ENCODE results near the gene UPB1.

DNA sequence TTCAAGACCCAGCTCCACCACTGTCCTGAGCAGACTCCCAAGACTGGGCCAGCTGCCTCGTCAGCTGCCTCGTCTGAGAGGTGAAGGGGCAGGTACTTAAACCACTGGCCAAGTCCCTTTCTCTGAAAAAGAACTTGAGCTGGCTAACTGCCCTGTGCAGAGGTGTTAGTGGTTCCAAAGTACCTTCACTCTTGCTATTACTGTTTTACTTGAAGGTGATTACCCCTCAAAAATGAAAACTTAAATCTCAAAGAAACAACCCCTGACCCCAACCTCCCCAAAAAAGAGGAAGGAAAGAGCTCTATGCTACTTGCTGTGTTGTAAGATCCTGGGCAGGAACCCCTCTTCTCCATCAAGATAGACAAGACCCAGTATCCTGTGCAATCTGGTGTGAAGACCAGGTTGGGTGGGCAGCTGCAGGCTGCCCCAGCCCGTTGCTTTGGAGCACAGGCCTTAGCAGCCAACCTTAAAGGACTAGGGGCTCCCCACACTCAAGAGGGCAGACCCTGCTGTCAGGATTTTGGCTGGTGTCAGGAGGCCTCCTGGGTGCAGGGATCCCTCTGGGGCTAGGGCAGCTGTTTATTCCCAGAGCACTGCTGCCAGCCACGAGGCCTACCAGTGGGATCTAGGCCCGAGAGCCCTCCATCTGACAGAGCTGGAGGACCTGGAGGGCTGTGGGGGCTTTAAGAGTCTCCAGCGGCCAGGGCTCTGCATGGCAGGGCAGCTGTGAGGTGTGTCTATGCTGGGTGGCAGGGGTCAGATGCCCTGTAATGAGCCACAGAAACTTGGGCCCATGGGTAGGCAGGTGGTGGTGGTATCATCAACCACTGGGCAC, 46.8 kb downstream of the UPB1 start:
- TF ChIP-seq POLR2A (IDR thresholded peaks at IDR 0.05) = no peak
- TF ChIP-seq, protein P1, sequence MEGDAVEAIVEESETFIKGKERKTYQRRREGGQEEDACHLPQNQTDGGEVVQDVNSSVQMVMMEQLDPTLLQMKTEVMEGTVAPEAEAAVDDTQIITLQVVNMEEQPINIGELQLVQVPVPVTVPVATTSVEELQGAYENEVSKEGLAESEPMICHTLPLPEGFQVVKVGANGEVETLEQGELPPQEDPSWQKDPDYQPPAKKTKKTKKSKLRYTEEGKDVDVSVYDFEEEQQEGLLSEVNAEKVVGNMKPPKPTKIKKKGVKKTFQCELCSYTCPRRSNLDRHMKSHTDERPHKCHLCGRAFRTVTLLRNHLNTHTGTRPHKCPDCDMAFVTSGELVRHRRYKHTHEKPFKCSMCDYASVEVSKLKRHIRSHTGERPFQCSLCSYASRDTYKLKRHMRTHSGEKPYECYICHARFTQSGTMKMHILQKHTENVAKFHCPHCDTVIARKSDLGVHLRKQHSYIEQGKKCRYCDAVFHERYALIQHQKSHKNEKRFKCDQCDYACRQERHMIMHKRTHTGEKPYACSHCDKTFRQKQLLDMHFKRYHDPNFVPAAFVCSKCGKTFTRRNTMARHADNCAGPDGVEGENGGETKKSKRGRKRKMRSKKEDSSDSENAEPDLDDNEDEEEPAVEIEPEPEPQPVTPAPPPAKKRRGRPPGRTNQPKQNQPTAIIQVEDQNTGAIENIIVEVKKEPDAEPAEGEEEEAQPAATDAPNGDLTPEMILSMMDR (IDR thresholded peaks at IDR 0.05) = no peak

Data from sigmoid colon (tissue), 3 donors.